HEK293 (cell line): ENCODE data around the gene TOR1AIP2.

Experiments used
- CTCF ChIA-PET: fragments of 350-600 bp; formaldehyde crosslinking; extraction: SDS; loops from one replicate; lab custom pipeline; 2021; ENCODE audit warnings: antibody characterized with exemption; lab: Yijun Ruan, JAX
- POLR2A ChIA-PET: fragments of 300-600 bp; formaldehyde crosslinking; extraction: SDS; loops from one replicate; lab custom pipeline; 2020; ENCODE audit warnings: antibody characterized with exemption, inconsistent platforms; lab: Yijun Ruan, JAX
- H3K27ac ChIP-seq: fragments of 200-500 bp; sonication (Bioruptor generic); 2 replicates; pipeline ENCODE4 v1.5.1; 2014; ENCODE audit warnings: low read depth, low read length, control low read depth, inconsistent platforms; ENCODE audit errors: extremely low read depth
- H3K36me3 ChIP-seq, 2 experiments: fragments of 200-500 bp in 1 of 2; sonication (Bioruptor generic) in 1 of 2; 1 replicate in 1 of 2; 2 replicates in 1 of 2; pipeline ENCODE4 v1.5.1; 2014 to 2017; ENCODE audit warnings: inconsistent platforms in 2 of 2, low read length in 2 of 2; ENCODE audit not compliant: control insufficient read depth in 2 of 2, insufficient read depth in 1 of 2
- H3K4me1 ChIP-seq: fragments of 200-500 bp; sonication (Bioruptor generic); 2 replicates; pipeline ENCODE4 v1.5.1; 2014; ENCODE audit warnings: mild to moderate bottlenecking, low read length, inconsistent platforms; ENCODE audit not compliant: control insufficient read depth, insufficient read depth
- H3K4me3 ChIP-seq: 2 replicates; pipeline ENCODE4 v1.5.1; 2011; ENCODE audit warnings: low read depth, mild to moderate bottlenecking, control low read depth, low read length, moderate library complexity
- H3K9me3 ChIP-seq: fragments of 200-500 bp; sonication (Bioruptor generic); 2 replicates; pipeline ENCODE4 v1.5.1; 2014; ENCODE audit warnings: low read depth, low read length, inconsistent platforms; ENCODE audit not compliant: control insufficient read depth, insufficient read depth
- EGR2 ChIP-seq: fragments of 450-650 bp; formaldehyde crosslinking; IDR thresholded peaks from 2 replicates; pipeline ENCODE4 v1.5.1; 2016; ENCODE audit warnings: low read depth, missing biosample characterization, missing genetic modification characterization
- GLI4 ChIP-seq: fragments of 450-650 bp; formaldehyde crosslinking; IDR thresholded peaks from 2 replicates; pipeline ENCODE4 v1.5.1; 2016; ENCODE audit warnings: missing biosample characterization, missing genetic modification characterization
- HIC1 ChIP-seq: fragments of 450-650 bp; formaldehyde crosslinking; IDR thresholded peaks from 2 replicates; pipeline ENCODE4 v1.5.1; 2016; ENCODE audit warnings: missing biosample characterization, missing genetic modification characterization
- HOXD13 ChIP-seq: sonication (generic); formaldehyde crosslinking; IDR thresholded peaks from 2 replicates; pipeline ENCODE4 v1.8.0; 2022; ENCODE audit warnings: missing genetic modification reagents, borderline replicate concordance
- KLF10 ChIP-seq: fragments of 450-650 bp; IDR thresholded peaks from 2 replicates; pipeline ENCODE4 v1.5.1; 2018; ENCODE audit warnings: missing biosample characterization, mild to moderate bottlenecking, missing genetic modification characterization
- PRDM6 ChIP-seq: fragments of 450-650 bp; formaldehyde crosslinking; IDR thresholded peaks from 2 replicates; pipeline ENCODE4 v1.5.1; 2017; ENCODE audit warnings: missing biosample characterization, missing genetic modification characterization
- YY1 ChIP-seq: fragments of 450-650 bp; formaldehyde crosslinking; IDR thresholded peaks from 2 replicates; pipeline ENCODE4 v1.5.1; 2018; ENCODE audit warnings: missing biosample characterization, missing genetic modification characterization
- ZBTB1 ChIP-seq: fragments of 450-650 bp; formaldehyde crosslinking; IDR thresholded peaks from 2 replicates; pipeline ENCODE4 v1.5.1; 2016; ENCODE audit warnings: missing biosample characterization, missing genetic modification characterization
- ZBTB17 ChIP-seq: fragments of 450-650 bp; formaldehyde crosslinking; IDR thresholded peaks from 2 replicates; pipeline ENCODE4 v1.5.1; 2016; ENCODE audit warnings: missing biosample characterization, missing genetic modification characterization
- ZEB2 ChIP-seq: fragments of 450-650 bp; formaldehyde crosslinking; IDR thresholded peaks from 2 replicates; pipeline ENCODE4 v1.5.1; 2016; ENCODE audit warnings: missing biosample characterization, missing genetic modification characterization
- ZNF157 ChIP-seq: fragments of 450-650 bp; formaldehyde crosslinking; IDR thresholded peaks from 2 replicates; pipeline ENCODE4 v1.5.1; 2016; ENCODE audit warnings: missing biosample characterization, missing genetic modification characterization
- ZNF184 ChIP-seq: fragments of 450-650 bp; IDR thresholded peaks from 2 replicates; pipeline ENCODE4 v1.5.1; 2018; ENCODE audit warnings: missing biosample characterization, mild to moderate bottlenecking, missing genetic modification characterization
- ZNF202 ChIP-seq: fragments of 450-650 bp; formaldehyde crosslinking; IDR thresholded peaks from 2 replicates; pipeline ENCODE4 v1.5.1; 2016; ENCODE audit warnings: missing biosample characterization, missing genetic modification characterization, borderline replicate concordance
- ZNF214 ChIP-seq: fragments of 450-650 bp; formaldehyde crosslinking; IDR thresholded peaks from 2 replicates; pipeline ENCODE4 v1.5.1; 2017; ENCODE audit warnings: missing biosample characterization, mild to moderate bottlenecking, missing genetic modification characterization, borderline replicate concordance
- ZNF24 ChIP-seq: fragments of 450-650 bp; formaldehyde crosslinking; IDR thresholded peaks from 2 replicates; pipeline ENCODE4 v1.5.1; 2016; ENCODE audit warnings: missing biosample characterization, missing genetic modification characterization
- ZNF26 ChIP-seq: fragments of 450-650 bp; formaldehyde crosslinking; IDR thresholded peaks from 2 replicates; pipeline ENCODE4 v1.5.1; 2016; ENCODE audit warnings: missing biosample characterization, missing genetic modification characterization
- ZNF266 ChIP-seq: fragments of 450-650 bp; formaldehyde crosslinking; IDR thresholded peaks from 2 replicates; pipeline ENCODE4 v1.5.1; 2016; ENCODE audit warnings: missing biosample characterization, missing genetic modification characterization, low read depth
- ZNF324 ChIP-seq: fragments of 450-650 bp; formaldehyde crosslinking; IDR thresholded peaks from 2 replicates; pipeline ENCODE4 v1.5.1; 2016; ENCODE audit warnings: missing biosample characterization, missing genetic modification characterization
- ZNF354C ChIP-seq: fragments of 450-650 bp; formaldehyde crosslinking; IDR thresholded peaks from 2 replicates; pipeline ENCODE4 v1.5.1; 2016; ENCODE audit warnings: missing biosample characterization, missing genetic modification characterization, low read depth, borderline replicate concordance
- ZNF548 ChIP-seq: fragments of 450-650 bp; formaldehyde crosslinking; IDR thresholded peaks from 2 replicates; pipeline ENCODE4 v1.5.1; 2016; ENCODE audit warnings: missing biosample characterization, missing genetic modification characterization
- ZNF561 ChIP-seq: fragments of 450-650 bp; IDR thresholded peaks from 2 replicates; pipeline ENCODE4 v1.5.1; 2018; ENCODE audit warnings: missing biosample characterization, missing genetic modification characterization, borderline replicate concordance
- ZNF596 ChIP-seq: fragments of 450-650 bp; IDR thresholded peaks from 2 replicates; pipeline ENCODE4 v1.5.0; 2018; ENCODE audit warnings: missing biosample characterization, mild to moderate bottlenecking, missing genetic modification characterization, moderate library complexity
- ZNF600 ChIP-seq: fragments of 450-650 bp; formaldehyde crosslinking; IDR thresholded peaks from 2 replicates; pipeline ENCODE4 v1.5.1; 2016; ENCODE audit warnings: missing biosample characterization, missing genetic modification characterization
- ZNF629 ChIP-seq: fragments of 450-650 bp; formaldehyde crosslinking; IDR thresholded peaks from 2 replicates; pipeline ENCODE4 v1.5.1; 2017; ENCODE audit warnings: missing biosample characterization, missing genetic modification characterization
- ZNF639 ChIP-seq: fragments of 450-650 bp; formaldehyde crosslinking; IDR thresholded peaks from 2 replicates; pipeline ENCODE4 v1.5.1; 2016; ENCODE audit warnings: missing biosample characterization, missing genetic modification characterization
- ZNF654 ChIP-seq: fragments of 450-650 bp; formaldehyde crosslinking; IDR thresholded peaks from 2 replicates; pipeline ENCODE4 v1.5.1; 2016; ENCODE audit warnings: low read depth, missing biosample characterization, missing genetic modification characterization
- ZNF658 ChIP-seq: fragments of 450-650 bp; formaldehyde crosslinking; IDR thresholded peaks from 2 replicates; pipeline ENCODE4; 2016; ENCODE audit warnings: missing biosample characterization, missing genetic modification characterization
- ZNF768 ChIP-seq: fragments of 450-650 bp; formaldehyde crosslinking; IDR thresholded peaks from 2 replicates; pipeline ENCODE4 v1.5.1; 2018; ENCODE audit warnings: missing biosample characterization, mild to moderate bottlenecking, missing genetic modification characterization
- ZNF776 ChIP-seq: fragments of 450-650 bp; formaldehyde crosslinking; IDR thresholded peaks from 2 replicates; pipeline ENCODE4 v1.5.0; 2017; ENCODE audit warnings: missing biosample characterization, missing genetic modification characterization, borderline replicate concordance
- ZNF785 ChIP-seq: fragments of 450-650 bp; formaldehyde crosslinking; IDR thresholded peaks from 2 replicates; pipeline ENCODE4 v1.5.1; 2016; ENCODE audit warnings: missing biosample characterization, missing genetic modification characterization
- ZNF792 ChIP-seq: fragments of 450-650 bp; formaldehyde crosslinking; IDR thresholded peaks from 2 replicates; pipeline ENCODE4 v1.5.1; 2016; ENCODE audit warnings: missing biosample characterization, missing genetic modification characterization

TOR1AIP2 gene

GRCh38 chr1:179879797-179880196, 2.2 kb upstream of the TOR1AIP2 start (continued):
- TF ChIP-seq HIC1 (tag by site-specific recombination), result no peak
- TF ChIP-seq ZNF596, result no peak
- no peak for TF ChIP-seq ZNF266
- peak; percentile 49 for TF ChIP-seq ZNF600 (tag by site-specific recombination)
- TF ChIP-seq ZNF548, result no peak
- peak; percentile 77 for TF ChIP-seq ZBTB17 (tag by site-specific recombination)

GRCh38 chr1:179876300-179876715, 1.3 kb downstream of the TOR1AIP2 start:
- H3K4me3 ChIP-seq, result peak overlapping the region; percentile 76
- ChIA-PET POLR2A (interaction anchor here (0.6 kb wide), 2 partner anchors 32 to 56 kb away, joined by 3 read pairs; no protein-coding TSS in a partner anchor), CTCF (interaction anchor here (0.6 to 1.5 kb wide), 3 partner anchors 9 to 79 kb away, joined by 3 to 9 read pairs (median 4); no protein-coding TSS in a partner anchor)
- H3K9me3 ChIP-seq, result no peaks in the 10 kb centered on the region
- H3K36me3 ChIP-seq, result peaks cover 0 to 41% of the 10 kb centered on the region in 2 experiments
- no peaks in the 10 kb centered on the region for H3K4me1 ChIP-seq
- H3K27ac ChIP-seq, result no peak overlapping the region
- no peak for TF ChIP-seq ZBTB1 (tag by site-specific recombination)
- TF ChIP-seq ZNF768 (tag by site-specific recombination), result no peak
- TF ChIP-seq ZNF600 (tag by site-specific recombination), result 0 out of 2 replicates have a peak, but pooled peaks have one; percentile 43
- TF ChIP-seq ZNF26 (tag by site-specific recombination), result no peak
- no peak for TF ChIP-seq ZNF24 (tag by site-specific recombination)
- TF ChIP-seq ZNF629, result peak; percentile 44; the same call in 1 of the 2 replicates
- no peak for TF ChIP-seq ZNF792 (tag by site-specific recombination)
- no peak for TF ChIP-seq EGR2 (tag by site-specific recombination)
- TF ChIP-seq ZNF324 (tag by site-specific recombination), result no peak
- no peak for TF ChIP-seq ZNF654 (tag by site-specific recombination)
- no peak for TF ChIP-seq ZNF202 (tag by site-specific recombination)
- 0 out of 2 replicates have a peak, but pooled peaks have one; percentile 39 for TF ChIP-seq ZEB2 (tag by site-specific recombination)
- peak; percentile 94 for TF ChIP-seq PRDM6 (tag by site-specific recombination)
- TF ChIP-seq ZNF184 (tag by site-specific recombination), result 0 out of 2 replicates have a peak, but pooled peaks have one; percentile 14
- no peak for TF ChIP-seq HOXD13
- TF ChIP-seq ZNF639, result 0 out of 2 replicates have a peak, but pooled peaks have one; percentile 40
- TF ChIP-seq ZNF658 (tag by site-specific recombination), result no peak
- 0 out of 2 replicates have a peak, but pooled peaks have one; percentile 13 for TF ChIP-seq KLF10
- no peak for TF ChIP-seq ZNF785 (tag by site-specific recombination)
- no peak for TF ChIP-seq ZNF214 (tag by site-specific recombination)
- no peak for TF ChIP-seq ZNF354C
- no peak for TF ChIP-seq ZNF157
- TF ChIP-seq GLI4, result no peak
- no peak for TF ChIP-seq YY1
- no peak for TF ChIP-seq ZNF561 (tag by site-specific recombination)
- no peak for TF ChIP-seq ZNF776 (tag by site-specific recombination)
